Stomach (tissue), 9 donors: ENCODE results near the gene FA2H. TPM values are rescaled to one million over a fixed set of nuclear protein-coding genes. Genes with fewer than 3 reads are reported as not detected.

Source experiments
- DNase-seq, 2 donors: peaks; one replicate each; pipeline versions ENCODE4 v3.0.0 to v3.0.0-alpha.2; 2013 to 2019
- H3K27ac ChIP-seq, 5 donors: fragments of 200-600 bp in 4 of 5; sonication (generic) in 4 of 5; one replicate each; pipeline ENCODE4 v1.5.1; 2013 to 2019; ENCODE audit warnings: mild to moderate bottlenecking in 1 of 5, moderate library complexity in 1 of 5
- H3K27me3 ChIP-seq, 3 donors: fragments of 200-600 bp; sonication (generic); one replicate each; pipeline ENCODE4 v1.5.1; 2017 to 2019; ENCODE audit warnings: mixed run types in 1 of 3
- H3K36me3 ChIP-seq, 4 donors: fragments of 200-600 bp; sonication (generic); 1 replicate in 3 of 4; 2 replicates in 1 of 4; pipeline ENCODE4 v1.5.1; 2016 to 2019
- H3K4me1 ChIP-seq, 4 donors: fragments of 200-600 bp; sonication (generic); one replicate each; pipeline ENCODE4 v1.5.1; 2016 to 2019
- H3K4me3 ChIP-seq, 4 donors: fragments of 200-600 bp; sonication (generic) in 3 of 4; one replicate each; pipeline ENCODE4 v1.5.1; 2016 to 2019; ENCODE audit warnings: mild to moderate bottlenecking in 1 of 4
- H3K9me3 ChIP-seq, 4 donors: fragments of 200-600 bp; sonication (generic); one replicate each; pipeline ENCODE4 v1.5.1; 2016 to 2019
- CTCF ChIP-seq, 7 experiments: fragments of 450-650 bp in 4 of 7; fragments of 200-600 bp in 3 of 7; sonication (generic) in 3 of 7; IDR thresholded peaks; one replicate each; pipeline ENCODE4 v1.5.1; 2016 to 2019; ENCODE audit warnings: antibody characterized with exemption in 7 of 7, control low read depth in 2 of 7, mild to moderate bottlenecking in 1 of 7
- EP300 ChIP-seq: sonication (generic); formaldehyde crosslinking; IDR thresholded peaks from one replicate; pipeline ENCODE4 v1.6.1; 2017; ENCODE audit warnings: antibody characterized with exemption
- POLR2A ChIP-seq, 4 donors: fragments of 450-650 bp; IDR thresholded peaks; one replicate each; pipeline ENCODE4 v1.6.1; 2016; ENCODE audit warnings: antibody characterized with exemption in 4 of 4, control low read depth in 2 of 4, mild to moderate bottlenecking in 1 of 4, moderate library complexity in 1 of 4
- POLR2AphosphoS5 ChIP-seq, 3 donors: sonication (generic); formaldehyde crosslinking; IDR thresholded peaks; one replicate each; pipeline ENCODE4 v1.6.1; 2016; ENCODE audit warnings: antibody characterized with exemption in 3 of 3
- WGBS, 5 donors: extraction: QIAGEN DNeasy Blood & Tissue Kit in 3 of 5; methylation state at CpG; one replicate each; pipeline versions ENCODE4 v1.1.5 to v1.1.7; 2013 to 2018; 5-methylcytosine and 5-hydroxymethylcytosine counted together
- intact Hi-C: fragments of 100-400 bp; cut with DNase I; formaldehyde crosslinking; loops from one replicate; pipeline ENCODE4 v1.15.1; 2023; ENCODE audit warnings: low total_unique reads
- polyA plus RNA-seq, 3 donors: library from polyadenylated mRNA; stranded (reverse); fragments of 200-250 nt; gene quantifications; one replicate each; pipeline ENCODE4 v1.2.3, GENCODE V29; 2013
- total RNA-seq, 5 donors: library from RNA; depleted of rRNA; stranded (reverse); fragments of >200 nt; gene quantifications; one replicate each; pipeline versions ENCODE4 v1.1.0 to v1.2.3, GENCODE V29; 2014 to 2016
- donor health status: healthy with polysubstance abuse.
- donor health status: Bipolar disorder and iron deficiency.
- donor health status: healthy.

Gene FA2H
- total and polyA plus RNA-seq, 8 donors: 1.8 to 64.2 (median 15.7) TPM

GRCh38 chr16:74743045-74743667 is 31.5 kb downstream of the FA2H start:
- WGBS, 5 donors: 24 to 37% (median 31%) methylated on average over 8 of the region's 8 CpGs
- H3K4me1 ChIP-seq: peaks cover 16 to 45% (median 33%) of the 10 kb centered on the region in 4 donors
- intact Hi-C loops: no loop called here
- no peak for DNase-seq
- peak overlapping the region; percentile 83 to 91 (median 87) for H3K27ac ChIP-seq
- H3K27me3 ChIP-seq: peaks cover 0 to 4% (median 0%) of the 10 kb centered on the region in 3 donors
- TF ChIP-seq EP300 (no peak), POLR2A (IDR thresholded peaks at IDR 0.05) (no peak), CTCF (IDR thresholded peaks at IDR 0.05) (no peak), POLR2AphosphoS5 (IDR thresholded peaks at IDR 0.05) (no peak)
- no peaks in the 10 kb centered on the region for H3K9me3 ChIP-seq
- peaks cover 0 to 5% (median 0%) of the 10 kb centered on the region in 4 donors for H3K36me3 ChIP-seq
- H3K4me3 ChIP-seq: no peak overlapping the region

DNA sequence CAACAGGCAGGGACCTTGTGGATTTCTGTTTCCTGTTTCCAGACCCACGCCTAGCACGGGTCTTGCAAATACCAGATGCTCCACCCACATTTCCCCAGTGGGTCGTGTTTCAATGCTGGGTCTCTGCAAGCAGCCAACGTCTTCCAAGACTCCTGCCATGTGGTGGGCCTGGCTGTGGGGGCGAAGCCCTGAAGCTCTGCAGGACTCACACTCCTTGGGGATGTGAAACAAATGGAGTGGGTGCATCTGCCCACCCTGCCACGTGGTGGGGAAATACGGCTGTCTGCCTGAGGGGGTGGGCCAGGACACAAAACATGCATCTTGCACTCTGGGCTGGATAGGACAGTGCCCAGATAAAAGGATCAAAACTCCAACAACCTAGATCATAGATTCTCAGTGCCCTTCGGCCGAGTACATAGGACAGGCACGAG is 32.6 kb downstream of the FA2H start:
- 32 to 38% (median 35%) methylated on average over 9 to 10 of the region's 10 CpGs for WGBS, 5 donors

GRCh38 chr16:74740795-74741304 is 33.8 kb downstream of the FA2H start:
- peaks cover 16 to 45% (median 33%) of the 10 kb centered on the region in 4 donors for H3K4me1 ChIP-seq
- peak overlapping the region; percentile 76 to 91 (median 87) for H3K27ac ChIP-seq
- no peak overlapping the region for H3K4me3 ChIP-seq
- no peaks in the 10 kb centered on the region for H3K9me3 ChIP-seq
- peaks cover 0 to 7% (median 0%) of the 10 kb centered on the region in 3 donors for H3K27me3 ChIP-seq
- intact Hi-C loops: no loop called here
- 30 to 56% (median 41%) methylated on average over 10 to 13 of the region's 13 CpGs for WGBS, 5 donors
- H3K36me3 ChIP-seq: peaks cover 0 to 5% (median 0%) of the 10 kb centered on the region in 4 donors
- peak; percentile 92 for DNase-seq
- peak; percentile 21 to 87 (median 71) for TF ChIP-seq POLR2AphosphoS5 (IDR thresholded peaks at IDR 0.05)
- TF ChIP-seq CTCF (IDR thresholded peaks at IDR 0.05): no peak

More for the DNA sequence above, 32.6 kb downstream of the FA2H start:
- no peaks in the 10 kb centered on the region for H3K9me3 ChIP-seq
- peaks cover 0 to 7% (median 0%) of the 10 kb centered on the region in 3 donors for H3K27me3 ChIP-seq
- TF ChIP-seq CTCF (IDR thresholded peaks at IDR 0.05): no peak
- TF ChIP-seq POLR2A (IDR thresholded peaks at IDR 0.05): no peak
- no peak for TF ChIP-seq POLR2AphosphoS5 (IDR thresholded peaks at IDR 0.05)
- TF ChIP-seq EP300: no peak
- H3K4me3 ChIP-seq: no peak overlapping the region
- intact Hi-C loops: no loop called here
- DNase-seq: peak in 1 of 2 donors; percentile 60
- peaks cover 16 to 45% (median 33%) of the 10 kb centered on the region in 4 donors for H3K4me1 ChIP-seq
- peak overlapping the region; percentile 76 to 91 (median 87) for H3K27ac ChIP-seq
- peaks cover 0 to 5% (median 0%) of the 10 kb centered on the region in 4 donors for H3K36me3 ChIP-seq

- peaks cover 0 to 5% (median 1%) of the 10 kb centered on the region in 4 donors for H3K36me3 ChIP-seq
- H3K4me1 ChIP-seq: peaks cover 13 to 42% (median 25%) of the 10 kb centered on the region in 4 donors
- no peak overlapping the region for H3K4me3 ChIP-seq
- peaks cover 0 to 15% (median 0%) of the 10 kb centered on the region in 3 donors for H3K27me3 ChIP-seq
- TF ChIP-seq CTCF (IDR thresholded peaks at IDR 0.05) (no peak), POLR2A (IDR thresholded peaks at IDR 0.05) (no peak)
- intact Hi-C loops: no loop called here
- H3K9me3 ChIP-seq: no peaks in the 10 kb centered on the region
- DNase-seq: no peak
- peak overlapping the region; percentile 1 to 91 (median 87) for H3K27ac ChIP-seq
- WGBS, 5 donors: 80 to 84% (median 83%) methylated on average over 6 of the region's 6 CpGs
These were observed 35.3 kb downstream of the FA2H start for GRCh38 chr16:74739275-74739674.
